Measurements from ENCODE around the gene AKNAD1.

The AKNAD1 gene

DNA sequence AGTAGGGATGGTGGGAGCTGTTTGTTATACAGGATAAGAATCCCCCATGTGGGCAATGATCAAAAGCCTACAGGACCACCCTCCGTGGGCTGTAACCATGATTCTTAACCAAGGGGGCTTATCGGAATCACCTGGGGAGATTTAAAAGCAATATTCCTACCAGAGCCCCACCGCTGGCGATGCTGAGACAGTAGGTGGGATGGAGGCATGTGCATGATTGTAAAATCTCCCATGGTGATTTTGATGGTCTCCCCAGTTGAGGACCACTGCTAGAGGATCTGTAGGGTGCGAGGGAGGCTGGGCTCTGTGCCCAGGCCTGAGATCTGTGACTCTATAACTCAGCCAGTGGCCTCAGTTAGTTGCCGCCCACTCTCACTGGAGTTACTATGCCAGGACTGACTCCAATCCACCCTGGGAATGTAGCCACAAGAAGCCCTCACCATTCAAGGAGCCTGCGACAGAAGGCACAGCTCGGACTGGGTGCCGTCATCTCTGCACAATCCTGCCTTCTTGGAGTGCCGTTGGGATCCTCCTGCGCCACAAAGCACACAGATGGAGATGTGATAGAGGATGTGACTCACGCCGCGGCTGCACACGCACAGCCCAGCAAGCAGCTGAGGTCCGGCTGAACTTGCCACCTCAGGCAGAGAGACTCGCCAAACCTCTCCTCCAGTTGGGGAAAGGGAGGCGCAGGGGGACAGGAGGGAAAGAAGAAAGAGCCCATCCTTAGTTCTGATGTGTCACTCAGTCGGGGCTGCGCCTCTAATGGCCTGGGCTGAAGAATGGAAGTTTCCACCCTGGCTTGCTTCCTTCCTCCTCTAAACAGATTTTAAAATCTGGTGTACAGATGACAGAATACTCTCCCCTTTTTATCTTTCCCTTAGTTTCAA lies 26.5 kb downstream of the AKNAD1 start:
- H3K27me3 ChIP-seq (replicated peaks; ENCODE audit: control insufficient read depth, insufficient read depth, low read length, poor library complexity, severe bottlenecking): no peaks in the 10 kb centered on the region
- no peak overlapping the region for H3K4me3 ChIP-seq (ENCODE audit: insufficient read depth, low read depth, low read length, poor library complexity, severe bottlenecking)
- H3K27ac ChIP-seq (ENCODE audit: insufficient read depth, low read length, poor library complexity, severe bottlenecking): no peak overlapping the region
- H3K9me3 ChIP-seq (ENCODE audit: control insufficient read depth, low read length): no peaks in the 10 kb centered on the region
- no peaks in the 10 kb centered on the region for H3K36me3 ChIP-seq (ENCODE audit: control insufficient read depth, insufficient read depth, low read length)
- no peaks in the 10 kb centered on the region for H3K4me1 ChIP-seq (ENCODE audit: control insufficient read depth, insufficient read depth, low read length, poor library complexity, severe bottlenecking)
- no peak for DNase-seq

- H3K9me3 ChIP-seq (ENCODE audit: control insufficient read depth, low read length): no peaks in the 10 kb centered on the region
- no peak overlapping the region for H3K27ac ChIP-seq (ENCODE audit: insufficient read depth, low read length, poor library complexity, severe bottlenecking)
- no peaks in the 10 kb centered on the region for H3K4me1 ChIP-seq (ENCODE audit: control insufficient read depth, insufficient read depth, low read length, poor library complexity, severe bottlenecking)
- no peak overlapping the region for H3K4me3 ChIP-seq (ENCODE audit: insufficient read depth, low read depth, low read length, poor library complexity, severe bottlenecking)
- H3K36me3 ChIP-seq (ENCODE audit: control insufficient read depth, insufficient read depth, low read length): no peaks in the 10 kb centered on the region
- H3K27me3 ChIP-seq (replicated peaks; ENCODE audit: control insufficient read depth, insufficient read depth, low read length, poor library complexity, severe bottlenecking): no peaks in the 10 kb centered on the region
- no peak for DNase-seq
These were observed 27.4 kb downstream of the AKNAD1 start for GRCh38 chr1:108829498-108829916.

DNA sequence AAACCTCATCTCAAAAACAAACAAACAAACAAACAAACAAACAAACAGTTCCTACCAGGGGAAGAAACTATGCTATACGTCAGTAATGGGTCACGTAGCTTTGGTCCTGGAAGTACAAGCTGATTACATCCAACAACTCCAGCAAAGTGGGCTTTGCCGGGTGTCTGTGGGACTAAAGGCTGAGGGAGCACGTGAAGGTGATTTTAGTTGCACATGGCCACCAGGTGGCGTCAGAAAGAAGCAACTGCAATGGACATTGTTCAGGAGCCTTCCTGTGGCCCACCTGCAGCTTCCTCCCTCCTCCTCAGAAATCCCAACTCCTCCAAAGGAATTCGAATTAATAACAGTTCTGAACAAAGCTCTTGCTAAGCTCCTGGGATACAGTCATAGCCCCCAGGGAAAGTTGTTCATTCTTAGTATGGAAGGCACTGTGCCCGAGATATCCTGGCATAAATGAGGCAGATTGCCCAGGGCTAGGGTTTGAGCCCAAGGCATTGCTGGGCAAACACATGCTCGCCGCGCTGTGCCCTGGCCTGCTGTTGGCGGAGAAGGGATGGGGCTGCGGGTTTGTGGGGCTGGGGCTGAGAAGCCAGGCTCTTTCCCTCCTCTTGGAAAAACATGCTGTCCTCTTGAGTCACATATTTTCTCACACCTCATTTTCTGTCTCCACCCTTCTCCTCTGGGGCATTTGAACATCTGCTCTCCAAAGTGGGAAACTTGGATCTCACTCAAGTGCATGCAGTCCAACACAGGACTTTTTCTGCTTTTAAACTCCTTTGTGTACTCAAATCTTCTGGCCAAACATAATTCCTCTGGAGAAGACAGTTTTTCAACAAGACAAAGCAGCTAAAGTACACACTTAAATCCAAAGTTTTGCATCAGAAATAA lies 28.6 kb downstream of the AKNAD1 start:
- Histone ChIP-seq H3K27me3 (replicated peaks; ENCODE audit: control insufficient read depth, insufficient read depth, low read length, poor library complexity, severe bottlenecking) (no peaks in the 10 kb centered on the region), H3K27ac (ENCODE audit: insufficient read depth, low read length, poor library complexity, severe bottlenecking) (no peak overlapping the region), H3K9me3 (ENCODE audit: control insufficient read depth, low read length) (no peaks in the 10 kb centered on the region), H3K4me1 (ENCODE audit: control insufficient read depth, insufficient read depth, low read length, poor library complexity, severe bottlenecking) (no peaks in the 10 kb centered on the region), H3K4me3 (ENCODE audit: insufficient read depth, low read depth, low read length, poor library complexity, severe bottlenecking) (no peak overlapping the region), H3K36me3 (ENCODE audit: control insufficient read depth, insufficient read depth, low read length) (no peaks in the 10 kb centered on the region)
- peak; percentile 34 to 62 (median 44) for DNase-seq

DNA sequence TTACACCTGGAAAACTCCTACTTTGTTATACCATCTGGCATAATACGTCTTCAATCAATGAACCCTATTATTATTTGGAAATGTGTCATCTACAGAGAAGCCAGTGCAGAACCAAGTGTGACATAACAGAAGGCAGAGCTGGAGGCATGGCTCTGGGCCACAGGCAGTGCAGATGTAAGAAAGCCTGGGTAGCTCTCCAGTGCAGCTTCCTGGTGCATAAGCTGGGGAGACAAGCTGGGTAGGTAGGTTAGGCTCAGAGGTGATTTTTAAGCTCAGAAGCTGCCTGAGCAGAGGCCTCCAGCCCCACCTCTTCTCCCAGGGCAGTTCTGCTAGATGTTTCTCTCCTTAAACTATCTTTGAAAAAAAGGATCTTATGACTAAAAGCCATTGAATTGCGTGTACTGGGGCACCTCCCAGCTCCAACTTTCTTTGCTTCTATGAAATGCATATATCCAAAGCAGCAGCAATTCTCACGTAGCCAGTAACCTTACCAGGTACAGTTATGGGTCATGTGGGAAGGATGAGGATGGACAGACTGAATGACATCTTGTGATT lies 30.7 kb downstream of the AKNAD1 start:
- Histone ChIP-seq H3K4me3 (ENCODE audit: insufficient read depth, low read depth, low read length, poor library complexity, severe bottlenecking) (no peak overlapping the region), H3K9me3 (ENCODE audit: control insufficient read depth, low read length) (no peaks in the 10 kb centered on the region), H3K27me3 (replicated peaks; ENCODE audit: control insufficient read depth, insufficient read depth, low read length, poor library complexity, severe bottlenecking) (no peaks in the 10 kb centered on the region), H3K4me1 (ENCODE audit: control insufficient read depth, insufficient read depth, low read length, poor library complexity, severe bottlenecking) (no peaks in the 10 kb centered on the region), H3K27ac (ENCODE audit: insufficient read depth, low read length, poor library complexity, severe bottlenecking) (no peak overlapping the region), H3K36me3 (ENCODE audit: control insufficient read depth, insufficient read depth, low read length) (no peaks in the 10 kb centered on the region)
- no peak for DNase-seq

- no peak for DNase-seq
- no peaks in the 10 kb centered on the region for H3K4me1 ChIP-seq (ENCODE audit: control insufficient read depth, insufficient read depth, low read length, poor library complexity, severe bottlenecking)
- H3K9me3 ChIP-seq (ENCODE audit: control insufficient read depth, low read length): no peaks in the 10 kb centered on the region
- H3K27ac ChIP-seq (ENCODE audit: insufficient read depth, low read length, poor library complexity, severe bottlenecking): no peak overlapping the region
- no peaks in the 10 kb centered on the region for H3K36me3 ChIP-seq (ENCODE audit: control insufficient read depth, insufficient read depth, low read length)
- H3K27me3 ChIP-seq (replicated peaks; ENCODE audit: control insufficient read depth, insufficient read depth, low read length, poor library complexity, severe bottlenecking): no peaks in the 10 kb centered on the region
- no peak overlapping the region for H3K4me3 ChIP-seq (ENCODE audit: insufficient read depth, low read depth, low read length, poor library complexity, severe bottlenecking)
These were observed 32.8 kb downstream of the AKNAD1 start for GRCh38 chr1:108824051-108824450.

DNA sequence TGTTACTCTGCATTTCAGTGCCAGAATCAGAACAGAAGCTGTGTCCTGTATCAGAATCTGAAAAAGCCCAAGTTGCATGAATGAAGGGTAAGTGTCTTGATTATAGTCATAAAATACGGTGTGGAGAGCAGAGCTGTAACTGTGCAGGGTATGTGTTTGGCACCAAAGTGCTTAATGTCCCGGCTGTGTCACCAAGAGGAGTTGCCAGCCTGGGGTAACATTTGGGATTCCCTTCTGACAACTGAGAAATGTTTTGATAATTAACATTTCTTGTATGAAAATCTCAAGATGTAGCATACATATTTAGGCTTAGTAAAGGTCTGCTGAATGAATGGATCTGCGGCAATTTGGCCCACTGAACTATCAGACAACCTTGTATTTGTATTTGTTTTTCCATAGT lies 33.3 kb downstream of the AKNAD1 start:
- Histone ChIP-seq H3K36me3 (ENCODE audit: control insufficient read depth, insufficient read depth, low read length) (no peaks in the 10 kb centered on the region), H3K4me1 (ENCODE audit: control insufficient read depth, insufficient read depth, low read length, poor library complexity, severe bottlenecking) (no peaks in the 10 kb centered on the region), H3K4me3 (ENCODE audit: insufficient read depth, low read depth, low read length, poor library complexity, severe bottlenecking) (no peak overlapping the region), H3K27ac (ENCODE audit: insufficient read depth, low read length, poor library complexity, severe bottlenecking) (no peak overlapping the region), H3K9me3 (ENCODE audit: control insufficient read depth, low read length) (no peaks in the 10 kb centered on the region), H3K27me3 (replicated peaks; ENCODE audit: control insufficient read depth, insufficient read depth, low read length, poor library complexity, severe bottlenecking) (no peaks in the 10 kb centered on the region)
- DNase-seq: no peak

DNA sequence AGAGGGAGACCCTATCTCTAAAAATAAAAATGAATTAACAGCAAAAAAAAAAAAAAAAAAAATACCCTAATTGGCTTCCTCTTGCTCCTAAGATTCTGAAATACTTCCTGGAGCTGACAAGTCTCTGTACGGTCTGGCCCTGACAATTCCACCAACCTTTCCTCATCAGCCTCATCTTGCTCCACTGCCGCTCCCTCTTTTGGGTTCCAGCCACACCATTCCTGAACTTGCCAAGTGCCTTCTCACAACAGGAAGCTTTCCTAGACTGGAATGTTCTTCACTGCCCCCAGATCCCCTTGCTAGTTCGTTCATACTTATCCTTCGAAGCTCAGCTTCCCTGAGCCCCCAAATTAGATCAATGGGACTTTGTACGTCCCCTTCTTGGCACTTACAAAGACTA lies 37.0 kb downstream of the AKNAD1 start:
- Histone ChIP-seq H3K36me3 (ENCODE audit: control insufficient read depth, insufficient read depth, low read length) (no peaks in the 10 kb centered on the region), H3K9me3 (ENCODE audit: control insufficient read depth, low read length) (no peaks in the 10 kb centered on the region)
- no peak for DNase-seq

GRCh38 chr1:108817811-108818210 lies 39.1 kb downstream of the AKNAD1 start:
- H3K4me1 ChIP-seq (ENCODE audit: control insufficient read depth, insufficient read depth, low read length, poor library complexity, severe bottlenecking): no peaks in the 10 kb centered on the region
- H3K27ac ChIP-seq (ENCODE audit: insufficient read depth, low read length, poor library complexity, severe bottlenecking): no peak overlapping the region
- H3K36me3 ChIP-seq (ENCODE audit: control insufficient read depth, insufficient read depth, low read length): no peaks in the 10 kb centered on the region
- no peaks in the 10 kb centered on the region for H3K27me3 ChIP-seq (replicated peaks; ENCODE audit: control insufficient read depth, insufficient read depth, low read length, poor library complexity, severe bottlenecking)
- H3K9me3 ChIP-seq (ENCODE audit: control insufficient read depth, low read length): no peaks in the 10 kb centered on the region
- no peak overlapping the region for H3K4me3 ChIP-seq (ENCODE audit: insufficient read depth, low read depth, low read length, poor library complexity, severe bottlenecking)
- no peak for DNase-seq

More for the DNA sequence above, 37.0 kb downstream of the AKNAD1 start:
- no peak overlapping the region for H3K4me3 ChIP-seq (ENCODE audit: insufficient read depth, low read depth, low read length, poor library complexity, severe bottlenecking)
- H3K27me3 ChIP-seq (replicated peaks; ENCODE audit: control insufficient read depth, insufficient read depth, low read length, poor library complexity, severe bottlenecking): no peaks in the 10 kb centered on the region
- no peak overlapping the region for H3K27ac ChIP-seq (ENCODE audit: insufficient read depth, low read length, poor library complexity, severe bottlenecking)
- no peaks in the 10 kb centered on the region for H3K4me1 ChIP-seq (ENCODE audit: control insufficient read depth, insufficient read depth, low read length, poor library complexity, severe bottlenecking)

GRCh38 chr1:108817016-108817415 lies 39.9 kb downstream of the AKNAD1 start:
- no peaks in the 10 kb centered on the region for H3K27me3 ChIP-seq (replicated peaks; ENCODE audit: control insufficient read depth, insufficient read depth, low read length, poor library complexity, severe bottlenecking)
- no peak overlapping the region for H3K27ac ChIP-seq (ENCODE audit: insufficient read depth, low read length, poor library complexity, severe bottlenecking)
- no peaks in the 10 kb centered on the region for H3K9me3 ChIP-seq (ENCODE audit: control insufficient read depth, low read length)
- H3K36me3 ChIP-seq (ENCODE audit: control insufficient read depth, insufficient read depth, low read length): no peaks in the 10 kb centered on the region
- no peaks in the 10 kb centered on the region for H3K4me1 ChIP-seq (ENCODE audit: control insufficient read depth, insufficient read depth, low read length, poor library complexity, severe bottlenecking)
- H3K4me3 ChIP-seq (ENCODE audit: insufficient read depth, low read depth, low read length, poor library complexity, severe bottlenecking): no peak overlapping the region
- DNase-seq: no peak

All from effector memory CD4-positive, alpha-beta T cell (primary cell).